Liver (tissue), 9 donors: ENCODE data around the gene SIL1. TPM values are rescaled to one million over a fixed set of nuclear protein-coding genes. Genes with fewer than 3 reads are reported as not detected.

Experiments used
- DNase-seq: peaks from one replicate; pipeline ENCODE4 v3.0.0-alpha.2; 2017; ENCODE audit warnings: low spot score
- H3K27ac ChIP-seq, 2 donors: one replicate each; pipeline ENCODE4 v1.7.0; 2013; ENCODE audit warnings: inconsistent platforms in 2 of 2, low read length in 2 of 2, control low read depth in 1 of 2, low read depth in 1 of 2, mild to moderate bottlenecking in 1 of 2
- H3K27me3 ChIP-seq, 4 donors: one replicate each; pipeline versions ENCODE4 v1.6.1 to v1.7.0; 2013; ENCODE audit warnings: low read length in 3 of 4, inconsistent platforms in 1 of 4, mild to moderate bottlenecking in 1 of 4, moderate library complexity in 1 of 4; ENCODE audit not compliant: control insufficient read depth in 4 of 4, insufficient read depth in 4 of 4
- H3K36me3 ChIP-seq, 4 donors: one replicate each; pipeline versions ENCODE4 v1.6.1 to v1.7.0; 2013; ENCODE audit warnings: low read length in 3 of 4, mild to moderate bottlenecking in 3 of 4, low read depth in 1 of 4, moderate library complexity in 1 of 4; ENCODE audit not compliant: control insufficient read depth in 4 of 4, insufficient read depth in 3 of 4
- H3K4me1 ChIP-seq, 4 donors: one replicate each; pipeline versions ENCODE4 v1.6.1 to v1.7.0; 2013; ENCODE audit warnings: low read length in 3 of 4, mild to moderate bottlenecking in 3 of 4, moderate library complexity in 1 of 4; ENCODE audit not compliant: control insufficient read depth in 4 of 4, insufficient read depth in 4 of 4
- H3K4me3 ChIP-seq, 3 donors: one replicate each; pipeline versions ENCODE4 v1.6.1 to v1.7.0; 2013; ENCODE audit warnings: low read length in 3 of 3, control low read depth in 1 of 3, low read depth in 1 of 3, mild to moderate bottlenecking in 1 of 3
- H3K9ac ChIP-seq, 2 donors: one replicate each; pipeline ENCODE4 v1.7.0; 2013; ENCODE audit warnings: low read length in 2 of 2, mild to moderate bottlenecking in 2 of 2, moderate library complexity in 2 of 2, control low read depth in 1 of 2, low read depth in 1 of 2
- H3K9me3 ChIP-seq, 4 donors: one replicate each; pipeline versions ENCODE4 v1.6.1 to v1.7.0; 2013; ENCODE audit warnings: low read length in 3 of 4; ENCODE audit not compliant: control insufficient read depth in 4 of 4
- EGR1 ChIP-seq, 2 donors: IDR thresholded peaks; 2 replicates each; pipeline ENCODE4 v1.6.1; 2016 to 2018; ENCODE audit warnings: antibody characterized with exemption in 2 of 2, low read depth in 2 of 2
- FOXA1 ChIP-seq: IDR thresholded peaks from 2 replicates; pipeline ENCODE4 v1.6.1; 2016; ENCODE audit warnings: antibody characterized with exemption
- FOXA2 ChIP-seq: IDR thresholded peaks from 2 replicates; pipeline ENCODE4 v1.6.1; 2016; ENCODE audit warnings: antibody characterized with exemption
- GABPA ChIP-seq, 2 donors: IDR thresholded peaks in 1 of 2; conservative IDR thresholded peaks in 1 of 2; 2 replicates each; pipeline ENCODE4 v1.6.1; 2016; ENCODE audit warnings: antibody characterized with exemption in 2 of 2, mild to moderate bottlenecking in 1 of 2, moderate library complexity in 1 of 2
- HNF4A ChIP-seq, 2 donors: conservative IDR thresholded peaks; 2 replicates each; pipeline ENCODE4 v1.6.1; 2016; ENCODE audit warnings: antibody characterized with exemption in 2 of 2, mild to moderate bottlenecking in 2 of 2
- HNF4G ChIP-seq: IDR thresholded peaks from 2 replicates; pipeline ENCODE4 v1.6.1; 2016; ENCODE audit warnings: antibody characterized with exemption
- JUND ChIP-seq, 2 donors: IDR thresholded peaks; 2 replicates each; pipeline ENCODE4 v1.6.1; 2016; ENCODE audit warnings: antibody characterized with exemption in 2 of 2
- NR2F2 ChIP-seq: IDR thresholded peaks from 2 replicates; pipeline ENCODE4 v1.6.1; 2016; ENCODE audit warnings: antibody characterized with exemption
- RAD21 ChIP-seq, 2 donors: IDR thresholded peaks; 2 replicates each; pipeline ENCODE4 v1.6.1; 2016; ENCODE audit warnings: antibody characterized with exemption in 2 of 2, mild to moderate bottlenecking in 2 of 2
- RXRA ChIP-seq, 2 donors: IDR thresholded peaks; 2 replicates each; pipeline ENCODE4 v1.6.1; 2017 to 2018; ENCODE audit warnings: antibody characterized with exemption in 2 of 2, mild to moderate bottlenecking in 1 of 2
- SP1 ChIP-seq: IDR thresholded peaks from 2 replicates; pipeline ENCODE4 v1.6.1; 2018; ENCODE audit warnings: antibody characterized with exemption, mild to moderate bottlenecking
- TAF1 ChIP-seq: conservative IDR thresholded peaks from 2 replicates; pipeline ENCODE4 v1.6.1; 2016; ENCODE audit warnings: antibody characterized with exemption, mild to moderate bottlenecking
- YY1 ChIP-seq: IDR thresholded peaks from 2 replicates; pipeline ENCODE4 v1.6.1; 2016; ENCODE audit warnings: antibody characterized with exemption, mild to moderate bottlenecking
- WGBS: extraction: QIAGEN DNeasy Blood & Tissue Kit; methylation state at CpG from one replicate; pipeline ENCODE4 v1.1.7; 2013; 5-methylcytosine and 5-hydroxymethylcytosine counted together
- polyA plus RNA-seq, 2 donors: library from polyadenylated mRNA; stranded (reverse) in 1 of 2; unstranded in 1 of 2; fragments of 200-250 nt in 1 of 2; fragments of >200 nt in 1 of 2; fragmentation: Nextera tagmentation in 1 of 2; extraction: Ambion mirVana in 1 of 2; gene quantifications; one replicate each; pipeline versions ENCODE4 v1.2.1 to v1.2.3, GENCODE V29; 2013 to 2015
- total RNA-seq, 2 donors: library from RNA; depleted of rRNA; stranded (reverse); fragments of >200 nt; gene quantifications; one replicate each; pipeline ENCODE4 v1.2.3, GENCODE V29; 2014
- TF ChIP-seq, protein P1 (sequence below): fragments of 150-350 bp; IDR thresholded peaks from 2 replicates; pipeline ENCODE4 v1.5.1; 2017; ENCODE audit warnings: improper control_type of control experiment, low read depth, low read length; ENCODE audit not compliant: missing input control
- TF ChIP-seq, protein P2 (sequence below): IDR thresholded peaks from 2 replicates; pipeline ENCODE4 v1.6.1; 2016; ENCODE audit warnings: antibody characterized with exemption
- TF ChIP-seq, protein P3 (sequence below): IDR thresholded peaks from 2 replicates; pipeline ENCODE4 v1.6.1; 2016; ENCODE audit warnings: antibody characterized with exemption
- TF ChIP-seq, protein P4 (sequence below): IDR thresholded peaks from 2 replicates; pipeline ENCODE4 v1.6.1; 2016; ENCODE audit warnings: antibody characterized with exemption
- TF ChIP-seq, protein P5 (sequence below): IDR thresholded peaks from 2 replicates; pipeline ENCODE4 v1.6.1; 2016; ENCODE audit warnings: antibody characterized with exemption, mild to moderate bottlenecking
- donor health status: healthy.
- donor health status: healthy.
- donor health status: healthy.
- donor health status: healthy.
- donor health status: healthy.

Gene SIL1
- total and polyA plus RNA-seq, 4 donors, result 38.1 to 95.1 (median 76.2) TPM

DNA sequence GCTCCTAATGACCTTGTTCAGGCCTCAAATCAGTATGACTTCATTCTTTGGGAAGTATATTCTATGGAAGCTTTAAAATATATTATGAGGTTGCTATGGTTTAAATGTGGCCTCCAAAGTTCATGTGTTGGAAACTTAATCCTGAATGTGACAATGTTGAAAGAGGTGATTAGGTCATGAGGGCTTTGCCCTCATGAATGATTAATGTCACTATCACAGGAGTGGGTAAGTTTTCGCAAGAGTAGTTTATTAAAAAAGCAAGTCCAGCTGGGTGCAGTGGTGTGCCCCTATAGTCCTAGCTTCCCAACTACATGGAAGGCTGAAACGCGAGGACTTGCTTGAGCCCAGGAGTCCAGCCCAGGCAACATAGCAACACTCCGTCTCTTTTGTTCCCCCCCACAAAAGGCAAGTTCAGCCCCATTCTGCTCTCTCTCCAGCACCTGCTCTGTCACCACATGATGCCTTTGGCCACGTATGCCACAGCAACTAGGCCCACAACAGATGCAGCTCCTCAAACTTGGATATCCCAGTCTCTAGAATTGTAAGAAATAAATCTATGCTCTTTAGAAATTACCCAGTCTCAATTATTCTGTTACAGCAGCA, 105.3 kb downstream of the SIL1 start:
- WGBS, result 61% methylated on average over 5 of the region's 5 CpGs
- H3K4me1 ChIP-seq, result peaks cover 4 to 19% (median 12%) of the 10 kb centered on the region in 4 donors
- no peak for DNase-seq

More for the DNA sequence above, 105.3 kb downstream of the SIL1 start:
- no peak overlapping the region for H3K4me3 ChIP-seq
- no peak overlapping the region for H3K9ac ChIP-seq
- no peaks in the 10 kb centered on the region for H3K27me3 ChIP-seq
- TF ChIP-seq NR2F2, result peak; percentile 83
- TF ChIP-seq SP1, result peak; percentile 21
- TF ChIP-seq, protein P1, sequence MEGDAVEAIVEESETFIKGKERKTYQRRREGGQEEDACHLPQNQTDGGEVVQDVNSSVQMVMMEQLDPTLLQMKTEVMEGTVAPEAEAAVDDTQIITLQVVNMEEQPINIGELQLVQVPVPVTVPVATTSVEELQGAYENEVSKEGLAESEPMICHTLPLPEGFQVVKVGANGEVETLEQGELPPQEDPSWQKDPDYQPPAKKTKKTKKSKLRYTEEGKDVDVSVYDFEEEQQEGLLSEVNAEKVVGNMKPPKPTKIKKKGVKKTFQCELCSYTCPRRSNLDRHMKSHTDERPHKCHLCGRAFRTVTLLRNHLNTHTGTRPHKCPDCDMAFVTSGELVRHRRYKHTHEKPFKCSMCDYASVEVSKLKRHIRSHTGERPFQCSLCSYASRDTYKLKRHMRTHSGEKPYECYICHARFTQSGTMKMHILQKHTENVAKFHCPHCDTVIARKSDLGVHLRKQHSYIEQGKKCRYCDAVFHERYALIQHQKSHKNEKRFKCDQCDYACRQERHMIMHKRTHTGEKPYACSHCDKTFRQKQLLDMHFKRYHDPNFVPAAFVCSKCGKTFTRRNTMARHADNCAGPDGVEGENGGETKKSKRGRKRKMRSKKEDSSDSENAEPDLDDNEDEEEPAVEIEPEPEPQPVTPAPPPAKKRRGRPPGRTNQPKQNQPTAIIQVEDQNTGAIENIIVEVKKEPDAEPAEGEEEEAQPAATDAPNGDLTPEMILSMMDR, result peak; percentile 19
- TF ChIP-seq, protein P2, sequence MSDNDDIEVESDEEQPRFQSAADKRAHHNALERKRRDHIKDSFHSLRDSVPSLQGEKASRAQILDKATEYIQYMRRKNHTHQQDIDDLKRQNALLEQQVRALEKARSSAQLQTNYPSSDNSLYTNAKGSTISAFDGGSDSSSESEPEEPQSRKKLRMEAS, result peak; percentile 64
- TF ChIP-seq FOXA2, result peak; percentile 32
- peak in 1 of 2 donors; percentile 69 for TF ChIP-seq JUND (IDR thresholded peaks at IDR 0.05)
- TF ChIP-seq, protein P3, sequence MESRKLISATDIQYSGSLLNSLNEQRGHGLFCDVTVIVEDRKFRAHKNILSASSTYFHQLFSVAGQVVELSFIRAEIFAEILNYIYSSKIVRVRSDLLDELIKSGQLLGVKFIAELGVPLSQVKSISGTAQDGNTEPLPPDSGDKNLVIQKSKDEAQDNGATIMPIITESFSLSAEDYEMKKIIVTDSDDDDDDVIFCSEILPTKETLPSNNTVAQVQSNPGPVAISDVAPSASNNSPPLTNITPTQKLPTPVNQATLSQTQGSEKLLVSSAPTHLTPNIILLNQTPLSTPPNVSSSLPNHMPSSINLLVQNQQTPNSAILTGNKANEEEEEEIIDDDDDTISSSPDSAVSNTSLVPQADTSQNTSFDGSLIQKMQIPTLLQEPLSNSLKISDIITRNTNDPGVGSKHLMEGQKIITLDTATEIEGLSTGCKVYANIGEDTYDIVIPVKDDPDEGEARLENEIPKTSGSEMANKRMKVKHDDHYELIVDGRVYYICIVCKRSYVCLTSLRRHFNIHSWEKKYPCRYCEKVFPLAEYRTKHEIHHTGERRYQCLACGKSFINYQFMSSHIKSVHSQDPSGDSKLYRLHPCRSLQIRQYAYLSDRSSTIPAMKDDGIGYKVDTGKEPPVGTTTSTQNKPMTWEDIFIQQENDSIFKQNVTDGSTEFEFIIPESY, result peak; percentile 54
- TF ChIP-seq FOXA1, result no peak
- peak in 1 of 2 donors; percentile 69 for TF ChIP-seq EGR1 (IDR thresholded peaks at IDR 0.05; ENCODE audit: low read depth in 2 of 2)
- peak; percentile 28 for TF ChIP-seq YY1
- TF ChIP-seq, protein P4, sequence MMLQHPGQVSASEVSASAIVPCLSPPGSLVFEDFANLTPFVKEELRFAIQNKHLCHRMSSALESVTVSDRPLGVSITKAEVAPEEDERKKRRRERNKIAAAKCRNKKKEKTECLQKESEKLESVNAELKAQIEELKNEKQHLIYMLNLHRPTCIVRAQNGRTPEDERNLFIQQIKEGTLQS, result no peak
- TF ChIP-seq RXRA (IDR thresholded peaks at IDR 0.05), result peak; percentile 80 to 96
- peak; percentile 52 to 55 for TF ChIP-seq RAD21 (IDR thresholded peaks at IDR 0.05)
- TF ChIP-seq GABPA (IDR thresholded peaks at IDR 0.05 in 1 of 2, conservative IDR thresholded peaks at IDR 0.05 in 1 of 2), result no peak
- TF ChIP-seq, protein P5, sequence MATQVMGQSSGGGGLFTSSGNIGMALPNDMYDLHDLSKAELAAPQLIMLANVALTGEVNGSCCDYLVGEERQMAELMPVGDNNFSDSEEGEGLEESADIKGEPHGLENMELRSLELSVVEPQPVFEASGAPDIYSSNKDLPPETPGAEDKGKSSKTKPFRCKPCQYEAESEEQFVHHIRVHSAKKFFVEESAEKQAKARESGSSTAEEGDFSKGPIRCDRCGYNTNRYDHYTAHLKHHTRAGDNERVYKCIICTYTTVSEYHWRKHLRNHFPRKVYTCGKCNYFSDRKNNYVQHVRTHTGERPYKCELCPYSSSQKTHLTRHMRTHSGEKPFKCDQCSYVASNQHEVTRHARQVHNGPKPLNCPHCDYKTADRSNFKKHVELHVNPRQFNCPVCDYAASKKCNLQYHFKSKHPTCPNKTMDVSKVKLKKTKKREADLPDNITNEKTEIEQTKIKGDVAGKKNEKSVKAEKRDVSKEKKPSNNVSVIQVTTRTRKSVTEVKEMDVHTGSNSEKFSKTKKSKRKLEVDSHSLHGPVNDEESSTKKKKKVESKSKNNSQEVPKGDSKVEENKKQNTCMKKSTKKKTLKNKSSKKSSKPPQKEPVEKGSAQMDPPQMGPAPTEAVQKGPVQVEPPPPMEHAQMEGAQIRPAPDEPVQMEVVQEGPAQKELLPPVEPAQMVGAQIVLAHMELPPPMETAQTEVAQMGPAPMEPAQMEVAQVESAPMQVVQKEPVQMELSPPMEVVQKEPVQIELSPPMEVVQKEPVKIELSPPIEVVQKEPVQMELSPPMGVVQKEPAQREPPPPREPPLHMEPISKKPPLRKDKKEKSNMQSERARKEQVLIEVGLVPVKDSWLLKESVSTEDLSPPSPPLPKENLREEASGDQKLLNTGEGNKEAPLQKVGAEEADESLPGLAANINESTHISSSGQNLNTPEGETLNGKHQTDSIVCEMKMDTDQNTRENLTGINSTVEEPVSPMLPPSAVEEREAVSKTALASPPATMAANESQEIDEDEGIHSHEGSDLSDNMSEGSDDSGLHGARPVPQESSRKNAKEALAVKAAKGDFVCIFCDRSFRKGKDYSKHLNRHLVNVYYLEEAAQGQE, result peak; percentile 24
- TF ChIP-seq HNF4G, result no peak
- TF ChIP-seq TAF1, result no peak
- TF ChIP-seq HNF4A (conservative IDR thresholded peaks at IDR 0.05), result peak; percentile 58 to 70
- H3K27ac ChIP-seq, result peak overlapping the region; percentile 48 to 80
- no peaks in the 10 kb centered on the region for H3K9me3 ChIP-seq
- H3K36me3 ChIP-seq, result no peaks in the 10 kb centered on the region
